HG03025 (cell line): ENCODE data around the gene PKD1.
"Not testable (repeated sequence)": the region's sequence is repeated elsewhere in the genome, so short reads cannot be mapped to it uniquely, and the experiment has no call there.

Experiments
- ATAC-seq: cut with Tn5 transposase; IDR thresholded peaks from one replicate; pipeline ENCODE4 v1.9.1; 2021; ENCODE audit warnings: mild to moderate bottlenecking, moderate library complexity; ENCODE audit not compliant: unreplicated experiment, low FRiP score

Gene PKD1

DNA sequence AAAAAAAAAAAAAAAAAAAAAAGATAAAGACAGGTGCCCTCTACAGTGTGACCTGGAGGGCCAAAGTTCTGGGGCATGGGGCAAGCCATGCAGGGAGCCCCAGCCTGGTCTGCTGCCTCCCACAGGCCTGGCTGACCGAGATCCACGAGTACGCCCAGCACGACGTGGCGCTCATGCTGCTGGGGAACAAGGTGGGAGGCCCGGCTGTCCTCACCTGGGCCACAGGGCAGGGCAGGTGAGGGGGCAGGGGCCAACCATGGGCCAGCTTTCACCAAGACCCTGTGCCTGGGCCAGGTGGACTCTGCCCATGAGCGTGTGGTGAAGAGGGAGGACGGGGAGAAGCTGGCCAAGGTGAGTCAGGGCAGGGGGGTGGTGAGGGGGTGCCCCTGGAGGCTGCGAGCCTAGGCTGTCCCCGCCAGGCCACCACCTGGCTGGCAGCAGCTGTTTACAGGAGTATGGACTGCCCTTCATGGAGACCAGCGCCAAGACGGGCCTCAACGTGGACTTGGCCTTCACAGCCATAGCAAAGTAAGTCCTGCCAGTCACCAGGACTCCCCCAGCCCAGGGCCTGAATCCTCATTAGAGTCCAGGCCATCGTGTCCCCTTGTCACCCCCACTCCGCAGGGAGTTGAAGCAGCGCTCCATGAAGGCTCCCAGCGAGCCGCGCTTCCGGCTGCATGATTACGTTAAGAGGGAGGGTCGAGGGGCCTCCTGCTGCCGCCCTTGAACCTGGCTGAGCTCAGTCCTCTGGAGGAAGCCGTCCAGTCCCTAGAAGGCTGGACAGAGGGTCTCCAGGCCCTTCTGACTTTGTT lies 17.2 kb upstream of the PKD1 start:
- ATAC-seq, result no peak

DNA sequence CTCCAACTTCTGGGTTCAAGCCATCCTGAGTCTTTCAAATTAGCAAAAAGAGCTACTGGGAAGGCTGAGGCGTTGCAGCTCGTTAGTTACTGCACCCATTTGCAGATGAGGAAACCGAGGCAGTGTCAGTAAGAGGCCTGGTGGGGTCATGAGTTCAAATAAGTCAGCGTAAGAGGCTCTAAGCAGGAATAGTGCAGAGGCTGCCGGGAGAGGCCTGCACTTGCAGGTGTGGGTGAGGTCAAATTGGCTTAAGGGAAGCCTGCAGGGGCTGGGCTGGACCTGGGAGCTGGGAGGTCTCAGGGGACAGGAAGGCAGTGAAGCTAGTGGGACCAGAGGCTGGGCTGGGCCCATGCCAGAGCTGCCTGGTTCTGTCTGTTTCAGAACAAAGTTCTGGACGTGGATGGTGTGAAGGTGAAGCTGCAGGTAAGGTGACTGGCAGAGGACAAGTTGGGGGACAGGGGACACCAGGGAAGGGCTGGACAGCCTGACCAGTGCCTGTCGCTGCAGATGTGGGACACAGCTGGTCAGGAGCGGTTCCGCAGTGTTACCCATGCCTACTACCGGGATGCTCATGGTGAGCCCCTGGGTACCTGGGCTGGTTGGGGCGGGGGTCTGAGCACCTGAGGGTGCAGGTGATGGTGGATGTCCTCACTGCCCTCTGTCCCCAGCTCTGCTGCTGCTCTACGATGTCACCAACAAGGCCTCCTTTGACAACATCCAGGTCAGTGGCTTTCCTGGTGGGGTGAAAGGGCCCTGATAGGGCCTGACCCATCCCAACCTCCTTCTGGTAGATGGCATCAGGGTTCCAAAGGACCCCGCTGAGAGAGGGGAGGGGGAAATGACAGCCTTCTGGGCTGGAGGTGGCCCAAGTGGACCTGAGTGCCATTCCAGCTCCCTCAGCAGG lies 15.7 kb upstream of the PKD1 start:
- no peak for ATAC-seq

DNA sequence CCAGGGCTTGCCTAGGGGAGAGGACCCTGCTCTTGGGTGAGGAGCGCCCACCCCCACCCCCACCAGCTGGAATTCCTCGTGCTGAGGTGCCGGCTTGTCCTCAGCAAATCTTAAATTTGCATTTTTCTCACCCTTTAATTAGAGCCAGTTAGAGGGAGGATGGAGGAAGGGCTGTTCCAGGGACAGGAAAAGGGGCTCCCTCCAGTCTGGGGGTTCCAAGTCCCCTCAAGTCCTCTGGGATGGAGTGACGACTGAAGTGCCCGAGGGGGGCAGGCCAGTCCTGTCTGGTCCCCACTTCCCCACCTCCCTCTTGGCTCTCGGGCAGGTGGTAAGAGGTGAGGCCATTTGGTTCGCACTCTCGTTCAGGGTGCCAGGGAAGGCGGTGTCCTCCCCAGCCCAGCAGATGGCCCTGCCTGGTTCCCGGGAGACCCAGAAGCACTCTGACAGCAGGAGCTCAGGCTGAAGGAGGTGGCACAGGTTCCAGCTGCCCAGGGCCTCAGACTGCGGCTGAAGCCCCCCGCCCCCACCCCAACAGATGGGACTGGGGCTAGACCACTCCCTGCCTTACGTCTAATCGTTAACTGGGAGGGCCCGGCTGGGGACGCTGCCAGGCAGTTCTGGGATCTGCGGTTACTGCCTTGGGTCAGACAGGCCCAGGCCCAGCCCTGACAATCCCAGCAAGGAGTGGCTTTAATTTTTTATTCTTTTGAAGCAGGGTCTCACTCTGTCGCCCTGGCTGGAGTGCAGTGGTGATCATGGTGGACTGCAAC lies 14.9 kb upstream of the PKD1 start:
- no peak for ATAC-seq

DNA sequence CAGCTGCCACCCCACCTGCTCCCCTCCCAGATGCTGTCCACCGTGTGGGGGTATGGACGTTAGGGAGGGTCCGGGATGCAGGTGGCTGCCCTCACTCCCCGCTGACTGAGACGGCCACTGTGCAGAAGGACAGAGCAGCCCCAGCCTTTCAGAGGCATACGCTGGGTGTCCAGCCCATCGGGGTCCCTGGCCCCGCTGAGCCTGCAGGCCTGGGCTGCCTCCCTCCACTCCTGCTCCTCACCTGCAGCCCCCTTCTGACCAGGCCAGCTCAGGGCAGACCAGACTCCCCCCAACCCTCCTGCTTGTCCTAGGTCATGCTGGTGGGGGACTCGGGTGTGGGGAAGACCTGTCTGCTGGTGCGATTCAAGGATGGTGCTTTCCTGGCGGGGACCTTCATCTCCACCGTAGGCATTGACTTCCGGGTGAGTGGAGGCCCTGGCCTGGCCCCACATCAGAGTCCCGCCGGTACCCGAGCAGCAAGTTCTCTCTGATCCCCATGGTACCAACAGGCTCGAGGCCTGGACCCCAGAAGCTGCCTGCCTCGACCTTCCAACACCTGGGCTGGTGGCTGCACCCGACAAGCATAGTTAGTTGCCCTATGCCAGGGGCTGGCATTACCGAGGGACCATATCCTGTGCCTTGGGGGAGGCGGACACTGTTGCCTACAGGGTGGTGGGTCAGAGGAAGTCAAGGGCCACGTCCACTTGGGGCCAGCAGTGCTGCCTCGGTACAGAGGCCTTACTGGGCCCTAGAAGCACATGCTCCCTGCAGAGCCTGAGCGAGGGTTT lies 14.1 kb upstream of the PKD1 start:
- no peak for ATAC-seq

DNA sequence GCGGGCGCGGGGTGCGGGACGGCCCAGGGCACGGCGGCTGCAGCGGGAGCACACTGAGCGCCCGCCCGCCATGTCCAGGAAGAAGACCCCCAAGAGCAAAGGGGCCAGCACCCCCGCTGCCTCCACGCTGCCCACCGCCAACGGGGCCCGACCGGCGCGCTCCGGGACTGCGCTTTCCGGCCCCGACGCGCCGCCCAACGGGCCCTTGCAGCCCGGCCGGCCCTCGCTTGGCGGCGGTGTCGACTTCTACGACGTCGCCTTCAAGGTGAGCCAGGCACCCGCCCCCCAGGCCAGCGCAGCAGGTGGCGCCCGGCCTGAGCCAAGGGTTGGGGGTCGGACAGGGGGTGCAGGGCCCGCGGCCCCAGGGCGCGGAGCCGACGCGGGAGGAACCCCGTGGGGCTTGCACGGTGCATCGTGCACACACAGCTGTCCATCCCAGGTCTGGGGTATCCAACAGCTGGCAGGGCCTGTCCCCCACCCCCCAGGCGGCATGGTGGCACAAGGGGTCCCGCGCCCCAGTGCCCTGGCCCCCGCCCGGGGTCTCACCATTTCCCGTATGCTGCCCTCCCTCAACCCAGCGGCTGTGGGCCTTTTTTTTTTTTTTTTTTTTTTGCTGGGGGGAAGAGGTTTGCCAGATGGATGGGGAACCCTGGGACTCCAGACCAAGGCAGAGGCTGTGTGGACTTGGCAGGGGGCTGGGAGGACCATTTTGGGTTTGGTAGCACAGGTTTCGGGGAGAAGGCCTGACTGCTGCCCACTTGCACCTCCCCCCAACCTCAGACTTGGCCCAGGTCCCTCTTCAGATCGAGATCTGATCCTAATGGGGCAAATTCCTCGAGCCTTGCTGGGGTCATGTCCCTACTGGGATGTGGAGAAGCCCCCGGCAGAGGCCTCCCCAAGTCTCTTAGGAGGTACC lies 13.3 kb upstream of the PKD1 start:
- no peak for ATAC-seq

DNA sequence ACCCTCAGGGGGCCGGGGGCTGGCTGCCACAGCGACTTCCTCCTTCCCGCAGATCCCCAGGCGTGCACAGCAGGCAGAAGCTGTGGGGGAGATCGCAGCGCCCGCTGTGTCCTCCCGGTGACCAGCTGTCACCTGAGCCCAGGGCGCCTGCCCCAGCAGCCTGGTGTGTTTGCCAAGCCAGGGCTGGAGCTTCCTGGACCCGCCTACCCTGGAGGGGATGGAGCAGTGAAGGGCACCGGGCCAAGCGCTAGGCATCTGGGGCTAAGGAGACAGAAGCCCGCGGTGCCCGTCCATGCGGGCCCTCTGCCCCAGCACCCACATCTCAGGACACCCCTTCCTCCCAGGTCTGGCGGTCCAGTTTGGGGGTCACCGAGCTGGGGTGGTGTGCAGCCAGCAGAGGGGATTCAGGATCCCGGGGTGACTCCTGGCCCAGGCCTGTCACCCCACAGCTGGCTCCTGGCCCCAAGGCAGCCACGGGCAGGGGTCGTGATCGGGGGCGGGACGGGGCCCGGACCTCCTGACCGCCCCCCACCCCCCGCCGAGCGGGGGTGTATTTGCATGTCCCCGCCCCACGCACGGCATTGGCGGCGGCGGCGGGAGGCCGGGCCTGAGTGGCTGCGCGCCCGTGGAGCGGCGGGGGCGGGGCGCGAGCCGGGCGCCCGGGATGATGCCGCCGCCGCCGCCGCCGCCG lies 12.4 kb upstream of the PKD1 start, which contains the start of gene RAB26:
TSS of gene RAB26 (plus strand) at position 645 of the 691 bp plus-strand sequence. CDS start 159 bp downstream, outside the sequence.
- no peak for ATAC-seq

DNA sequence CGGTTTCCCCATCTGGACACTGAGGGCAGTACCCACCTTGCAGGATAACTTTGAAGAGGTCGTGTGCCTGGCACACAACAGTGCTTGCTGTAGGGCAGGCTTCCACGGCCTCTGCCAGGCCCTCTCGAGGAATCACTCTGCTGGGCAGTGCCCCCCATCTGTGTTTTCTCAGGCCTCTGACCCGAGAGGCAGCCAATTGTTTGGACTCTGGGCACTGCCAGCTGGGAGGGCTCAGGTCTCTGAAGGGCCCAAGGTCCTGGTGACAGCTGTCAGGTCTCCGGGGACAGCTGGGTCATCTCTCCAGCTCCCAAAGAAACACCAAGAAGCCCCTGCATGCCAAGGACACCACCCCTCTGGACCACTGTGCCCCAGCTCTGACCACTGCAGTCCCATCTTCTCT lies 11.7 kb upstream of the PKD1 start:
- no peak for ATAC-seq

DNA sequence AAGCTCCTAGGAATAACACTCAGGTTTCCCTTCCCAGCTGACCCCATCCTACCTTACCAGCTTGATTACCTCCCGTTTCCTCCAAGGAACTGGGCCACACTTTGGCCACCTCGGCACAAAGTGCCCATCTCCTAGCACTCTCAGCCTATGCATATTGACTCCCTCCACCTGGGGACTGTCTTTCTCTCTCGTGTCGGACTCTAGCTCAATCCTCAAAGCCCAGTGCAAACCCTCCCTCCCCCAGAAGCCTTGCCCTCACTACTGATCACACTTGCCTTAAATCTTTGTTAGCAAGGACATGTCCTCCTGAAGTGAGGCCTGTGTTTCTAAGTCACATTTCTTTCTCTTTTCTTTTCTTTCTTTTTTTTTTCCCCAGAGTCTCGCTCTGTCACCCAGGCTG lies 10.1 kb upstream of the PKD1 start:
- ATAC-seq, result no peak

DNA sequence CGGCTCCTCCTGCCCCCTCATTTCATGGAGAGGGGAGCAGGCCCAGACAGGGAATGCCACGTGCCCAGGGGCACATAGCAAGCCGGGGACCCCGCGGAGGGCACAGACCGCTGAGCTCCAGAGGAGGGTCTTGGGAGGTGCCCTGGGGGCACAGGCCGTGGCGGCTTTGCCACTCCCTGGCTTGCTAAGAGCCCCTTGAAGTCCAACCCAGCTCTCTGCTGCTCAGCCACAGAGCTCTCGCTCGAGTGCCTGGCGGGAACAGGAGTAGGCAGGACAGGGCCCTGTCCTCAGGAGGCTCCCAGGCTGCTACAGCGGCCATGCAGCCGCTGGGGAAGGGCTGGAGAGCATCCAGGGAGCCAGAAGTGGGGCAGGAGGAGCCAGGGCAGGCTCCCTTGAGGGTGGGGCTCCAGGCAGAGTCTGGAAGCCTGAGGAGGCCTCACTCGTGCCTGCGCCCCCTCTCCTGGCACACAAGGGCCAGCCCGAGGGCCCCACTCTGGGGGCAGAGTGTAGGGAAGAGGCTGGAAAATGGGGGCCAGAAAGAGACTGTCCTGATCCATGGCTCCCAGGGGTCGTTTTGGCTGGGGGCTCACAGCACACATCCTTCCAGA lies 8.3 kb upstream of the PKD1 start:
- no peak for ATAC-seq

DNA sequence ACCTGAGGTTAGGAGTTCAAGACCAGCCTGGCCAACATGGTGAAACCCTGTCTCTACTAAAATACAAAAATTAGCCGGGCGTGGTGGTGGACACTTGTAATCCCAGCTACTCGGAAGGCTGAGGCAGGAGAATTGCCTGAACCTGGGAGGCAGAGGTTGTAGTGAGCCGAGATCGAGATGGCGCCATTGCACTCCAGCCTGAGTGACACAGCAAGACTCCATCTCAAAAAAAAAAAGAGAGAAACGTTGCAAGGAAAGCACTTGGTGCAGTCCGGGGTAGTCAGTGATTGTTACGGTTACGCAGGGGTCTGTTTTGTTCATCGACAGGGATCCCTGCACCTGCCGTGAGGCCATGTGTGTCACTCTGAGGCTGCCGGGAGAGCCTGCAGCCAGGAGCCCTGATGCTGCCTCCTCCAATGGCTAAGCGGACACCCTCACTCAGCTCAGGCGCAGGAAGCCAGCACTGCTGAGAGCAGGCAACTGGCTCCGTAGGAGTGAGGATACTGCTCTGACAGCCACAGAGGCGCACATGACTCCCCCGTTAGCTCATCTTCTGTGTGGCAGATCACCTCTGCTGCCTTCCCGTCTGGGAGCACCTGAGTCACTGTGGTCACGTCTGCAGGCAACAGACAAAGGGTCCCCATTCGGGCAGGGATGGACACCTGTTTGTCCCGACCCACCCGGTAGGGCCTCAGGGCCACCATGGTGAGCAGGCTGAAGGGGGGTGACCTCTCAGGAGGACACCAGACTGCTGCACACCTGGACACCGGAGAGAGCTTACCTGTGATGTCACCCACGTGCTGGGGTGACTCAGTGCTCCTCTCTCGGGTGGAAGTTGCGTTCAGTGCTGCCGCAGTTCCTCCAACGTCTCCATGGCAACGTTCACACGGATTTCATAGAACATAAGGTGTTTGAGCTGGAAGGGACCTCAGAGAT lies 7.5 kb upstream of the PKD1 start:
- ATAC-seq, result no peak

DNA sequence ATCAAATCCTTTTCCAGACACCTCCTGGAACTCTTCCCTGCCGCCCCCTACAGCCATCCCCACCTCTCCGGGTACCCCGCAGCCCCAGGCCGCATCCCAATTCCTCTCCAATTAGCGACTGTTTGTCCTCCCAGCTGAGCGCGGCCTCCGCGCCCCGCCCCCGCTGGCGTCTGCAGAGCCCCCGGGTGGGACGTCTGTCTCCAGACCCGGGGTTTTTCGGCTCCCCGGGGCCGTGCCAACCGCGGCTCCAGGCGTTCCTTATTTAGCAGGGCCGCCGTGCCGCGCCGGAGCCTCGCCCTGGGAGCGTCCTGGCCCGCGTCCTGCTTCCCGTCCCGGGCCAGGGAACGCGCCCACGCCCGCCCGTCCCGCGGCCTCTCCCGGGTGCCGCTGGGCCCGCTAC lies 627 bp downstream of the PKD1 start:
- ATAC-seq, result not testable (repeated sequence)

DNA sequence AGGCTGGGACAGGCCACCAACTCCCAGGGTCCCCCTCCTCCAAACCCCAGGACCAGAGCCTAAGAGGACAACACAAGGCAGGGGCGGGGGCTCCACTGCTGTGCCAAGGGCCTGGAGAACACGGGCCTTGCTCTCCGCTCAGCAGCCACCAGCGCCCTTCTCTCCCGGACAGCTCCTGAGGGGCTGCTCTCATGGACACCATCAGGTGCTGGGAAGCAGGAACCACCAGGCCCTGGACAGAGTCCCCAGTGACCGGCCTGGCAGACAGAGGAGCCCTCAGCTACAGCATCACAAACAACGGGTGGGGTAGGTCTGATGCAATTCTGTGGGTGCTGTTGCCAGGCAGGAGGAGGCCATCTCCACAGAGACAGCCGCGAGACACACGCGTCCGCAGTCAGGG lies 1.9 kb downstream of the PKD1 start:
- ATAC-seq, result not testable (repeated sequence)

DNA sequence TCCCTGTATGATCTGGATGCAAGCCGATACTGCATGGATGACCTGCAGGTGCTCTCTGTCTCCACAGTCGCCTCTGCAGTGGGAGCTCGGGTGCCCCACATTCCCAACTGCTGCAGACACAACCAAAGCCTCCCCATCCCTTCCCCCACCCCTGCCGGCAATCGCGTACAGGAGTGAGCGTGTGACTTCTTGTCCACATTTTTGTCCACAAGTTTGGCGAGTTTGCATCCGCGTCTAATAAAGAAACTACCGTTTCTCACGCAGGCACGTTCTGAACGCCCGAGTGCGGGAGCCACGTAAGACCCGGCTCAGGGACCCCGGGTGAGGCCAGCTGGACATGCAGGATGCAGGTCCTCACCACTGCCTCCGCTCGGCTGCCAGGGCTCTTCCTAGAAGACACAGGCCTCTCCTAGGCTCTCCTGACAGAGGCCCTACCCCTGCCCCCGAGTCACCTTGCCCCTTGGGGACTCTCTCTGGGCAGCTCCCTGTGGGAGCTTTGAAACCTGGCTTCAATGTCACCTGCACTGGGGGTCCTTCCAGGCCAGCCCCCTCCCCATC lies 5.7 kb downstream of the PKD1 start:
- not testable (repeated sequence) for ATAC-seq

DNA sequence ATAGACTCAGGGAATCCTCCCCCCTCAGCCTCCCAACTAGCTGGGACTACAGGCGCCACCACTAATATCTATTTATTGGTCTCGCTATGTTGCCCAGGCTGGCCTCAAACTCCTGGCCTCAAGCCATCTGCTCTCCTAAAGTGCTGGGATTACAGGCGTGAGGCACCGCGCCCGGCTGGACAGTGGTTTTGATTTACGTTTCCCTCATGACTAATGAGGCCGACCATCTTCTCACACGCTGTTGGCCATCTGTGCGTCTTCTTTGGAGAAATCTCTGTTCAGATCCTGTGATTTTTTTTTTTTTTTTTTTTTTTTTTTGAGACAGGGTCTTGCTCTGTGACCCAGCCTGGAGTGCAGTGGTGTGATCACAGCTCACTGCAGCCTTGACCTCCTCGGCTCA lies 6.4 kb downstream of the PKD1 start:
- ATAC-seq, result not testable (repeated sequence)

DNA sequence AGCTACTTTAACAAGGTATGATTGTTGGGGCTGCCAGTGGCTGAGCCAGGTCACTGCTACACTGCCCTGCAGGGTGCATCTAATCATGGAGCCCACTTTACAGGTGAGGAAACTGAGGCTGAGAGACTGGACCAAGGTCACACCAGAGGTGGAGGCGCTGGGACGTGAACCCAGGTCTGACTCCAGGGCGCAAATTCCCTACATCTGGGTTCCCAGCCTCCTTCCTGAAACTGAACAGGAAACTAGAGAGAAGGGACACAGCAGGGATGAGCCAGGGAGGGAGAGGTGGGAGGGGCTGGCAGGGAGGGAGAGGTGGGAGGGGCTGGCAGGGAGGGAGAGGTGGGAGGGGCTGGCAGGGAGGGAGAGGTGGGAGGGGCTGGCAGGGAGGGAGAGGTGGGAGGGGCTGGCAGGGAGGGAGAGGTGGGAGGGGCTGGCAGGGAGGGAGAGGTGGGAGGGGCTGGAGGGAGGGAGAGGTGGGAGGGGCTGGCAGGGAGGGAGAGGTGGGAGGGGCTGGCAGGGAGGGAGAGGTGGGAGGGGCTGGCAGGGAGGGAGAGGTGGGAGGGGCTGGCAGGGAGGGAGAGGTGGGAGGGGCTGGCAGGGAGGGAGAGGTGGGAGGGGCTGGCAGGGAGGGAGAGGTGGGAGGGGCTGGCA lies 7.9 kb downstream of the PKD1 start:
- ATAC-seq, result not testable (repeated sequence)

DNA sequence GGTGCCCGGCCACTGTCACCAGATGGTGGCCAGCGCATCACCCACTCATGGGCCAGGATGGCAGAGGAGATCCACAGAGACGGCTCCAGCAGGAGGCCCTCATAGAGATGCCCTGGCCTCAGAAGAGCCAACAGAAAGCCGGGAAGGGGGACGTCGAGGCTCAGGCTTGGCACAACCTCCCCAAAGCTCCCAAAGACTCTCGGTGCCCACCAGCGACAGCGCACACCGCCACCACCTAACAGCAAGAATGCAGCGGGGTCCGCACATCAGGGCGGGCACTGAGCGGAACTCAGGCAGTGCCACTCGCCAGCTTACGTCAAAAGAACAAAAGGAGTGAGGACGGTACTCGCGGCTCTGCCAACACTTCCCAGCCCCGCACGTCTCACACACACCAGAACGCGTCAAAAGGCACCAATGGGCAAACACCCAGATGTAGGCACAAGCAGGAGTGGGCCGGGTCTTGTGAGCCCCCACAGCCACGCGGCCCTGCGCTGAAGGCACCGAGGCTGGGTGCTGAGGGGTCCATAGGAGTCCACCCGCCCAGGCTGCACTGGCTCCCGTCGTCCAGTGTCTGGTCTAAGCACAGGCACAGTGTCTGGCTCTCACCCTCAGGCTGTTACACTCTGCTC lies 8.7 kb downstream of the PKD1 start:
- not testable (repeated sequence) for ATAC-seq
